Measurements from ENCODE around the gene NPM3. TPM values are rescaled to one million over a fixed set of nuclear protein-coding genes. Genes with fewer than 3 reads are reported as not detected.

NPM3 gene
- total RNA-seq, 2 experiments from 2014 or later: 255 to 260 TPM

GRCh38 chr10:101760510-101760909 lies 22.7 kb downstream of the NPM3 start:
- H3K9me3 Mint-ChIP-seq: no peaks in the 10 kb centered on the region
- H3K4me3 Mint-ChIP-seq: no peak overlapping the region
- DNase-seq: no peak

GRCh38 chr10:101759309-101760247 lies 23.7 kb downstream of the NPM3 start:
- Mint-ChIP-seq H3K9me3 (no peaks in the 10 kb centered on the region), H3K36me3 (no peaks in the 10 kb centered on the region), H3K4me1 (no peaks in the 10 kb centered on the region), H3K27ac (no peak overlapping the region), H3K4me3 (no peak overlapping the region), H3K27me3 (peaks cover 20% of the 10 kb centered on the region)
- no peak for DNase-seq

More at GRCh38 chr10:101760510-101760909, 22.7 kb downstream of the NPM3 start:
- Mint-ChIP-seq H3K27ac (no peak overlapping the region), H3K36me3 (no peaks in the 10 kb centered on the region), H3K27me3 (peaks cover 13% of the 10 kb centered on the region), H3K4me1 (no peaks in the 10 kb centered on the region)

GRCh38 chr10:101758858-101759257 lies 24.4 kb downstream of the NPM3 start:
- H3K27ac Mint-ChIP-seq: no peak overlapping the region
- H3K4me1 Mint-ChIP-seq: no peaks in the 10 kb centered on the region
- no peak overlapping the region for H3K4me3 Mint-ChIP-seq
- H3K27me3 Mint-ChIP-seq: peaks cover 20% of the 10 kb centered on the region
- no peak for DNase-seq
- no peaks in the 10 kb centered on the region for H3K9me3 Mint-ChIP-seq
- H3K36me3 Mint-ChIP-seq: no peaks in the 10 kb centered on the region

GRCh38 chr10:101752241-101752640 lies 31.0 kb downstream of the NPM3 start:
- Mint-ChIP-seq H3K27ac (no peak overlapping the region), H3K36me3 (no peaks in the 10 kb centered on the region), H3K27me3 (peaks cover 31% of the 10 kb centered on the region), H3K9me3 (no peaks in the 10 kb centered on the region), H3K4me1 (no peaks in the 10 kb centered on the region), H3K4me3 (no peak overlapping the region)
- no peak for DNase-seq

GRCh38 chr10:101749047-101750016 lies 33.9 kb downstream of the NPM3 start:
- H3K4me3 Mint-ChIP-seq: no peak overlapping the region
- no peak for DNase-seq
- H3K36me3 Mint-ChIP-seq: no peaks in the 10 kb centered on the region
- peaks cover 15% of the 10 kb centered on the region for H3K27me3 Mint-ChIP-seq
- no peaks in the 10 kb centered on the region for H3K9me3 Mint-ChIP-seq
- H3K27ac Mint-ChIP-seq: no peak overlapping the region
- no peaks in the 10 kb centered on the region for H3K4me1 Mint-ChIP-seq

GRCh38 chr10:101748496-101748895 lies 34.8 kb downstream of the NPM3 start:
- no peak for DNase-seq
- no peaks in the 10 kb centered on the region for H3K4me1 Mint-ChIP-seq
- H3K27me3 Mint-ChIP-seq: peaks cover 13% of the 10 kb centered on the region
- no peaks in the 10 kb centered on the region for H3K9me3 Mint-ChIP-seq
- H3K4me3 Mint-ChIP-seq: no peak overlapping the region
- H3K36me3 Mint-ChIP-seq: no peaks in the 10 kb centered on the region
- no peak overlapping the region for H3K27ac Mint-ChIP-seq

- Mint-ChIP-seq H3K9me3 (no peaks in the 10 kb centered on the region), H3K36me3 (no peaks in the 10 kb centered on the region), H3K4me1 (no peaks in the 10 kb centered on the region), H3K27ac (no peak overlapping the region), H3K27me3 (peaks cover 9% of the 10 kb centered on the region), H3K4me3 (no peak overlapping the region)
- no peak for DNase-seq
Measured at GRCh38 chr10:101745074-101745696, 38.1 kb downstream of the NPM3 start.

- DNase-seq: no peak
- Mint-ChIP-seq H3K27me3 (peaks cover 13% of the 10 kb centered on the region), H3K27ac (no peak overlapping the region)
Measured at GRCh38 chr10:101744267-101744666, 39.0 kb downstream of the NPM3 start.

GRCh38 chr10:101741938-101742337 lies 41.3 kb downstream of the NPM3 start:
- no peak for DNase-seq
- no peak overlapping the region for H3K4me3 Mint-ChIP-seq
- H3K4me1 Mint-ChIP-seq: no peaks in the 10 kb centered on the region
- H3K9me3 Mint-ChIP-seq: no peaks in the 10 kb centered on the region
- peaks cover 13% of the 10 kb centered on the region for H3K27me3 Mint-ChIP-seq
- H3K27ac Mint-ChIP-seq: no peak overlapping the region
- no peaks in the 10 kb centered on the region for H3K36me3 Mint-ChIP-seq

More at GRCh38 chr10:101744267-101744666, 39.0 kb downstream of the NPM3 start:
- Mint-ChIP-seq H3K9me3 (no peaks in the 10 kb centered on the region), H3K36me3 (no peaks in the 10 kb centered on the region), H3K4me1 (no peaks in the 10 kb centered on the region), H3K4me3 (no peak overlapping the region)

- Mint-ChIP-seq H3K4me1 (no peaks in the 10 kb centered on the region), H3K4me3 (no peak overlapping the region), H3K27ac (no peak overlapping the region), H3K9me3 (no peaks in the 10 kb centered on the region), H3K27me3 (peaks cover 24% of the 10 kb centered on the region), H3K36me3 (no peaks in the 10 kb centered on the region)
- no peak for DNase-seq
Measured at GRCh38 chr10:101736666-101737065, 46.6 kb downstream of the NPM3 start.

- H3K4me1 Mint-ChIP-seq: no peaks in the 10 kb centered on the region
- H3K36me3 Mint-ChIP-seq: no peaks in the 10 kb centered on the region
- no peak overlapping the region for H3K4me3 Mint-ChIP-seq
- DNase-seq: no peak
- no peaks in the 10 kb centered on the region for H3K9me3 Mint-ChIP-seq
- H3K27ac Mint-ChIP-seq: no peak overlapping the region
- peaks cover 20% of the 10 kb centered on the region for H3K27me3 Mint-ChIP-seq
Measured at GRCh38 chr10:101732096-101732495, 51.1 kb downstream of the NPM3 start.

Other genes with a start within 250 kb of the NPM3 start
- 10 to 100 TPM; 27.4 to 28.6 TPM for gene POLL, start 195.2 kb downstream of the NPM3 start, total RNA-seq
- 10 to 100 TPM; 20.4 to 22.9 TPM for gene DPCD, start 195.1 kb downstream of the NPM3 start, total RNA-seq
- 10 to 100 TPM; 29.5 to 34.0 TPM for gene FBXW4, start 88.3 kb downstream of the NPM3 start, total RNA-seq
- not detected for gene FGF8, start 7.3 kb downstream of the NPM3 start, total RNA-seq
- 100 to 1,000 TPM in 1 of 2 experiments, 10 to 100 TPM in 1; 92.2 to 100 TPM for gene OGA, start 35.0 kb upstream of the NPM3 start, total RNA-seq
- 1 to 10 TPM; 1.1 to 1.7 TPM for gene KCNIP2, start 60.4 kb upstream of the NPM3 start, total RNA-seq

Measured in activated naive CD8-positive, alpha-beta T cell treated with anti-CD3 and anti-CD28 coated beads for 36 hours (primary cell).